IMR-90 (cell line): ENCODE results near the gene CEBPB. TPM values are rescaled to one million over a fixed set of nuclear protein-coding genes. Genes with fewer than 3 reads are reported as not detected.

Experiments used
- ATAC-seq: fragments of 200-7000 bp; cut with Tn5 transposase; 2 replicates; pipeline ENCODE4 v1.9.1; 2020; ENCODE audit warnings: low read depth, mild to moderate bottlenecking, moderate library complexity
- BruUV-seq: library from RNA; stranded (reverse); fragments of 400-500 nt; replicated peaks from 2 replicates; lab custom pipeline; 2021; lab: Mats Ljungman, UMichigan
- CTCF ChIA-PET: fragments of 300-600 bp; formaldehyde crosslinking; extraction: SDS; loops from one replicate; lab custom pipeline; 2021; ENCODE audit warnings: antibody characterized with exemption; lab: Yijun Ruan, JAX
- POLR2A ChIA-PET: fragments of 300-600 bp; sonication (Branson Sonifier 250); formaldehyde crosslinking; loops from one replicate; lab custom pipeline; 2022; ENCODE audit warnings: antibody characterized with exemption; ENCODE audit not compliant: unreplicated experiment; lab: Charles Lee
- DNase-seq: peaks from one replicate; pipeline ENCODE4 v3.0.0; 2013
- H2AFZ ChIP-seq: replicated peaks from 2 replicates; pipeline ENCODE3; 2013; ENCODE audit warnings: low read length, mild to moderate bottlenecking; ENCODE audit not compliant: poor library complexity
- H2AK5ac ChIP-seq: 2 replicates; pipeline ENCODE4 v1.6.1; 2013; ENCODE audit warnings: low read depth, low read length, inconsistent platforms
- H2AK9ac ChIP-seq: replicated peaks from 2 replicates; pipeline ENCODE3; 2013; ENCODE audit warnings: mild to moderate bottlenecking, low read depth, low read length, moderate library complexity; ENCODE audit not compliant: poor library complexity
- H2BK120ac ChIP-seq: 2 replicates; pipeline ENCODE4 v1.6.1; 2013; ENCODE audit warnings: low read depth, low read length, inconsistent platforms
- H2BK15ac ChIP-seq: 3 replicates; pipeline ENCODE4 v1.6.1; 2013; ENCODE audit warnings: low read depth, low read length, inconsistent platforms
- H2BK20ac ChIP-seq: 2 replicates; pipeline ENCODE4 v1.6.1; 2013; ENCODE audit warnings: low read depth, mild to moderate bottlenecking, inconsistent platforms, low read length, moderate library complexity
- H2BK5ac ChIP-seq: 2 replicates; pipeline ENCODE4 v1.6.1; 2013; ENCODE audit warnings: mild to moderate bottlenecking, low read depth, low read length, inconsistent platforms; ENCODE audit not compliant: poor library complexity, severe bottlenecking
- H3K14ac ChIP-seq: replicated peaks from 2 replicates; pipeline ENCODE4 v1.6.1; 2013; ENCODE audit warnings: low read depth, low read length, inconsistent platforms
- H3K18ac ChIP-seq: 2 replicates; pipeline ENCODE4 v1.6.1; 2013; ENCODE audit warnings: low read depth, low read length, control low read depth
- H3K23ac ChIP-seq: 2 replicates; pipeline ENCODE4 v1.6.1; 2013; ENCODE audit warnings: low read depth, low read length, inconsistent platforms
- H3K27ac ChIP-seq: 2 replicates; pipeline ENCODE4 v1.5.1; 2013; ENCODE audit warnings: mild to moderate bottlenecking, control low read depth, low read length; ENCODE audit not compliant: insufficient read depth
- H3K27me3 ChIP-seq: 2 replicates; pipeline ENCODE4 v1.6.1; 2013; ENCODE audit warnings: low read length; ENCODE audit not compliant: control insufficient read depth, insufficient read depth
- H3K36me3 ChIP-seq: 2 replicates; pipeline ENCODE4 v1.6.1; 2013; ENCODE audit warnings: low read length, mixed read lengths; ENCODE audit not compliant: control insufficient read depth, insufficient read depth
- H3K4ac ChIP-seq: 2 replicates; pipeline ENCODE4 v1.6.1; 2013; ENCODE audit warnings: low read depth, low read length, inconsistent platforms
- H3K4me1 ChIP-seq: 2 replicates; pipeline ENCODE4 v1.6.1; 2013; ENCODE audit warnings: low read length, mixed read lengths; ENCODE audit not compliant: control insufficient read depth, insufficient read depth
- H3K4me2 ChIP-seq: 2 replicates; pipeline ENCODE4 v1.6.1; 2013; ENCODE audit warnings: low read depth, mild to moderate bottlenecking, control low read depth, low read length, moderate library complexity
- H3K4me3 ChIP-seq: 2 replicates; pipeline ENCODE4 v1.5.1; 2013; ENCODE audit warnings: low read depth, mild to moderate bottlenecking, control low read depth, low read length, moderate library complexity; ENCODE audit not compliant: insufficient read depth
- H3K56ac ChIP-seq: 2 replicates; pipeline ENCODE4 v1.6.1; 2013; ENCODE audit warnings: low read length, inconsistent platforms; ENCODE audit not compliant: insufficient read depth; ENCODE audit errors: extremely low read depth
- H3K79me1 ChIP-seq, 2 experiments: 2 replicates each; pipeline ENCODE4 v1.6.1; 2013; ENCODE audit warnings: low read length in 2 of 2, inconsistent platforms in 1 of 2, low read depth in 1 of 2
- H3K9ac ChIP-seq: 2 replicates; pipeline ENCODE4 v1.6.1; 2013; ENCODE audit warnings: low read depth, low read length, control low read depth
- H3K9me1 ChIP-seq: 2 replicates; pipeline ENCODE4 v1.6.1; 2013; ENCODE audit warnings: low read length, inconsistent platforms; ENCODE audit not compliant: insufficient read depth
- H3K9me3 ChIP-seq: 2 replicates; pipeline ENCODE4 v1.6.1; 2013; ENCODE audit warnings: low read length; ENCODE audit not compliant: control insufficient read depth, insufficient read depth
- H4K20me1 ChIP-seq: 2 replicates; pipeline ENCODE4 v1.6.1; 2013; ENCODE audit warnings: low read length, inconsistent platforms; ENCODE audit not compliant: insufficient read depth
- H4K5ac ChIP-seq: 2 replicates; pipeline ENCODE4 v1.6.1; 2013; ENCODE audit warnings: mild to moderate bottlenecking, low read depth, low read length, control low read depth
- H4K8ac ChIP-seq, 2 experiments: 2 replicates each; pipeline ENCODE4 v1.6.1; 2013; ENCODE audit warnings: low read depth in 2 of 2, low read length in 2 of 2, control low read depth in 1 of 2, inconsistent platforms in 1 of 2
- H4K91ac ChIP-seq: 2 replicates; pipeline ENCODE4 v1.6.1; 2013; ENCODE audit warnings: low read depth, low read length, inconsistent platforms; ENCODE audit not compliant: insufficient read depth
- BHLHE40 ChIP-seq: fragments of 150-350 bp; IDR thresholded peaks from 2 replicates; pipeline ENCODE4 v1.6.1; 2016; ENCODE audit warnings: mild to moderate bottlenecking, low read depth, low read length
- CEBPB ChIP-seq: IDR thresholded peaks from 2 replicates; pipeline ENCODE4 v1.6.1; 2012; ENCODE audit warnings: low read depth, low read length, improper control_type of control experiment
- CHD1 ChIP-seq: IDR thresholded peaks from 2 replicates; pipeline ENCODE4 v1.6.1; 2012; ENCODE audit warnings: low read depth, low read length, improper control_type of control experiment
- FOS ChIP-seq: fragments of 150-350 bp; IDR thresholded peaks from 2 replicates; pipeline ENCODE4 v1.6.1; 2016; ENCODE audit warnings: low read depth, low read length
- MAFK ChIP-seq: IDR thresholded peaks from 2 replicates; pipeline ENCODE4 v1.6.1; 2012; ENCODE audit warnings: low read depth, low read length, improper control_type of control experiment
- MAZ ChIP-seq: IDR thresholded peaks from 2 replicates; pipeline ENCODE4 v1.6.1; 2012; ENCODE audit warnings: low read depth, mild to moderate bottlenecking, low read length, improper control_type of control experiment, moderate library complexity, borderline replicate concordance
- MXI1 ChIP-seq: IDR thresholded peaks from 2 replicates; pipeline ENCODE4 v1.6.1; 2012; ENCODE audit warnings: low read depth, mild to moderate bottlenecking, low read length, moderate library complexity, borderline replicate concordance
- NFE2L2 ChIP-seq: fragments of 150-350 bp; IDR thresholded peaks from 2 replicates; pipeline ENCODE4 v1.6.1; 2016; ENCODE audit warnings: low read depth, mild to moderate bottlenecking, low read length
- POLR2A ChIP-seq: IDR thresholded peaks from 2 replicates; pipeline ENCODE4 v1.6.1; 2012; ENCODE audit warnings: mild to moderate bottlenecking, low read depth, low read length
- RAD21 ChIP-seq: IDR thresholded peaks from 2 replicates; pipeline ENCODE4 v1.6.1; 2012; ENCODE audit warnings: low read length, improper control_type of control experiment
- RCOR1 ChIP-seq: IDR thresholded peaks from 2 replicates; pipeline ENCODE4 v1.6.1; 2012; ENCODE audit warnings: mild to moderate bottlenecking, low read length, improper control_type of control experiment; ENCODE audit not compliant: insufficient replicate concordance
- RFX5 ChIP-seq: IDR thresholded peaks from 2 replicates; pipeline ENCODE4 v1.8.0; 2012; ENCODE audit warnings: low read depth, mild to moderate bottlenecking, low read length, moderate library complexity
- SMC3 ChIP-seq: fragments of 150-350 bp; IDR thresholded peaks from 2 replicates; pipeline ENCODE4 v1.6.1; 2016; ENCODE audit warnings: low read depth, mild to moderate bottlenecking, antibody characterized with exemption, low read length, moderate library complexity
- USF2 ChIP-seq: fragments of 150-350 bp; IDR thresholded peaks from 2 replicates; pipeline ENCODE4 v1.6.1; 2017; ENCODE audit warnings: mild to moderate bottlenecking, antibody characterized with exemption, low read length, low read depth
- WGBS, 2 experiments: methylation state at CpG; one replicate each; pipeline versions ENCODE4 v1.1.5 to v1.1.7; 2013; ENCODE audit warnings: missing lambda C conversion rate in 2 of 2; ENCODE audit not compliant: insufficient read length in 1 of 2; ENCODE audit errors: extremely low coverage in 2 of 2; 5-methylcytosine and 5-hydroxymethylcytosine counted together
- dilution Hi-C: fragments of 300-500 bp; cut with HindIII; formaldehyde crosslinking; loops from one replicate; pipeline ENCODE4 v1.14.3; 2018; ENCODE audit warnings: low sequenced_read_pairs; ENCODE audit not compliant: unreplicated experiment
- in situ Hi-C: fragments of 300-500 bp; cut with MboI; formaldehyde crosslinking; loops from 3 replicates; pipeline ENCODE4 v1.14.3; 2019; ENCODE audit warnings: low sequenced_read_pairs, inconsistent platforms, mixed read lengths
- intact Hi-C: fragments of 100-400 bp; cut with micrococcal nuclease; formaldehyde crosslinking; loops from 2 replicates; pipeline ENCODE4 v1.10.0; 2022
- polyA plus RNA-seq, 3 experiments: library from polyadenylated mRNA; depleted of rRNA; stranded (reverse); fragments of >200 nt; gene quantifications; 2 replicates each; pipeline ENCODE4 v1.2.3, GENCODE V29; 2012; ENCODE audit warnings: low replicate concordance in 1 of 3
- total RNA-seq: library from RNA; depleted of rRNA; stranded (reverse); fragments of >200 nt; gene quantifications from 2 replicates; pipeline ENCODE4 v1.2.3, GENCODE V29; 2012
- TF ChIP-seq, protein P1 (sequence below): fragments of 150-350 bp; IDR thresholded peaks from 2 replicates; pipeline ENCODE4 v1.6.1; 2016; ENCODE audit warnings: low read depth, mild to moderate bottlenecking, low read length, moderate library complexity, borderline replicate concordance
- TF ChIP-seq, protein P2 (sequence below): conservative IDR thresholded peaks from 2 replicates; pipeline ENCODE4 v1.5.1; 2012; ENCODE audit warnings: mild to moderate bottlenecking, low read depth, low read length, improper control_type of control experiment

Gene CEBPB
- total and polyA plus RNA-seq, 2 of the 4 experiments (the other 2 are of a cell fraction): 3.4 to 17.4 TPM

DNA sequence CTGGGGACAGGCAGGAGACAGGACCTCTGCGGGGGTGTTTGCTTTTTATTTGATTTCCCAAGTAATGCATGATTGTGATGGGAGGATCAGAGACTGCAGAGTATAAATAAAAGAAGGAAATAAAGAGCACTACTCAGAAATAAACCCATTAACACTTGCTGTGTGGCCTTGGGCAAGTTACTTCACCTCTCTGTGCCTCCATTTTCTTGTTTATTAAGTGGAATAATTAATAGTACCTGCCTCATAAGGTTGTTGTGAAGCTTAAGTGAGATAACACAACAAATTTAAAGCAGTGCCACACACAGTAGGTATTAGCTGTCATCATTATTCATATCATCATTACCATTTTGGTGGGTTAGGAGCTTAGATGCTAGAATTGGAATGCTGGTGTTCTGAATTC is 8.1 kb downstream of the CEBPB start:
- TF ChIP-seq CHD1: no peak
- TF ChIP-seq SMC3: no peak
- TF ChIP-seq, protein P1, sequence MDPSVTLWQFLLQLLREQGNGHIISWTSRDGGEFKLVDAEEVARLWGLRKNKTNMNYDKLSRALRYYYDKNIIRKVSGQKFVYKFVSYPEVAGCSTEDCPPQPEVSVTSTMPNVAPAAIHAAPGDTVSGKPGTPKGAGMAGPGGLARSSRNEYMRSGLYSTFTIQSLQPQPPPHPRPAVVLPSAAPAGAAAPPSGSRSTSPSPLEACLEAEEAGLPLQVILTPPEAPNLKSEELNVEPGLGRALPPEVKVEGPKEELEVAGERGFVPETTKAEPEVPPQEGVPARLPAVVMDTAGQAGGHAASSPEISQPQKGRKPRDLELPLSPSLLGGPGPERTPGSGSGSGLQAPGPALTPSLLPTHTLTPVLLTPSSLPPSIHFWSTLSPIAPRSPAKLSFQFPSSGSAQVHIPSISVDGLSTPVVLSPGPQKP: no peak
- TF ChIP-seq NFE2L2: no peak
- no peak for TF ChIP-seq USF2
- no peak for TF ChIP-seq RFX5
- no peak for TF ChIP-seq BHLHE40
- no peak for TF ChIP-seq CEBPB
- no peak for TF ChIP-seq MAFK
- TF ChIP-seq RCOR1: no peak
- TF ChIP-seq, protein P2, sequence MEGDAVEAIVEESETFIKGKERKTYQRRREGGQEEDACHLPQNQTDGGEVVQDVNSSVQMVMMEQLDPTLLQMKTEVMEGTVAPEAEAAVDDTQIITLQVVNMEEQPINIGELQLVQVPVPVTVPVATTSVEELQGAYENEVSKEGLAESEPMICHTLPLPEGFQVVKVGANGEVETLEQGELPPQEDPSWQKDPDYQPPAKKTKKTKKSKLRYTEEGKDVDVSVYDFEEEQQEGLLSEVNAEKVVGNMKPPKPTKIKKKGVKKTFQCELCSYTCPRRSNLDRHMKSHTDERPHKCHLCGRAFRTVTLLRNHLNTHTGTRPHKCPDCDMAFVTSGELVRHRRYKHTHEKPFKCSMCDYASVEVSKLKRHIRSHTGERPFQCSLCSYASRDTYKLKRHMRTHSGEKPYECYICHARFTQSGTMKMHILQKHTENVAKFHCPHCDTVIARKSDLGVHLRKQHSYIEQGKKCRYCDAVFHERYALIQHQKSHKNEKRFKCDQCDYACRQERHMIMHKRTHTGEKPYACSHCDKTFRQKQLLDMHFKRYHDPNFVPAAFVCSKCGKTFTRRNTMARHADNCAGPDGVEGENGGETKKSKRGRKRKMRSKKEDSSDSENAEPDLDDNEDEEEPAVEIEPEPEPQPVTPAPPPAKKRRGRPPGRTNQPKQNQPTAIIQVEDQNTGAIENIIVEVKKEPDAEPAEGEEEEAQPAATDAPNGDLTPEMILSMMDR: no peak
- no peak for TF ChIP-seq POLR2A
- no peak for TF ChIP-seq MXI1
- no peak for TF ChIP-seq RAD21
- TF ChIP-seq FOS: no peak
- TF ChIP-seq MAZ: no peak
- intact Hi-C loops (no loop called here), in situ Hi-C loops (no loop called here), dilution Hi-C loops (no loop called here)
- Histone ChIP-seq H3K18ac (no peak overlapping the region), H4K5ac (no peak overlapping the region), H2BK120ac (no peak overlapping the region), H3K9me1 (peaks cover 10% of the 10 kb centered on the region), H3K36me3 (peaks cover 20% of the 10 kb centered on the region), H2BK20ac (no peak overlapping the region), H2AK5ac (no peak overlapping the region), H2AK9ac (no peak overlapping the region), H4K20me1 (peaks cover 33% of the 10 kb centered on the region), H3K27me3 (no peaks in the 10 kb centered on the region), H3K9ac (no peak overlapping the region), H3K9me3 (peaks cover 5% of the 10 kb centered on the region; the same call in 1 of the 2 replicates), H4K91ac (no peak overlapping the region), H3K14ac (no peak overlapping the region), H3K27ac (no peak overlapping the region), H3K23ac (no peak overlapping the region), H2BK15ac (no peak overlapping the region), H3K56ac (no peak overlapping the region), H3K79me1 (peaks cover 8 to 40% of the 10 kb centered on the region in 2 experiments), H3K4me1 (peaks cover 11% of the 10 kb centered on the region), H2AFZ (no peak overlapping the region), H3K4me3 (no peak overlapping the region), H4K8ac (no peak overlapping the region), H2BK5ac (no peak overlapping the region), H3K4ac (no peak overlapping the region), H3K4me2 (no peak overlapping the region)
- ChIA-PET CTCF (interaction anchor here (0.7 kb wide), 2 partner anchors 26 to 293 kb away, joined by 3 read pairs; no protein-coding TSS in a partner anchor), POLR2A (no interaction called here)
- ATAC-seq (no peak), DNase-seq (no peak)
- BruUV-seq: no TSS peak
- WGBS, 2 experiments: no CpG with 5 or more reads among the region's 1 CpG
